ENCODE results near the gene CHURC1. TPM values are rescaled to one million over a fixed set of nuclear protein-coding genes. Genes with fewer than 3 reads are reported as not detected.

The CHURC1 gene
- total and polyA plus RNA-seq, 2 experiments from 2014 or later: 69.1 to 162 TPM

GRCh38 chr14:64950889-64951288 is 36.6 kb downstream of the CHURC1 start:
- 94 to 95% methylated on average over 8 of the region's 8 CpGs for WGBS, 2 experiments (ENCODE audit: low coverage in 1 of 2, low lambda C conversion rate in 2 of 2, missing lambda C conversion rate in 2 of 2)
- H3K4me1 ChIP-seq (ENCODE audit: insufficient read depth): no peaks in the 10 kb centered on the region
- H3K4me2 ChIP-seq (ENCODE audit: unreplicated experiment): no peak overlapping the region
- TF ChIP-seq EZH2 (IDR thresholded peaks at IDR 0.05; ENCODE audit: insufficient read depth, poor library complexity, severe bottlenecking) (no peak), EZH2phosphoT487 (IDR thresholded peaks at IDR 0.05; ENCODE audit: insufficient read depth, low read depth) (no peak)
- no peaks in the 10 kb centered on the region for H3K27me3 ChIP-seq (replicated peaks; ENCODE audit: insufficient read depth)
- H3K9ac ChIP-seq: no peak overlapping the region
- no peak overlapping the region for H2AFZ ChIP-seq
- H3K4me3 ChIP-seq: no peak overlapping the region
- no peaks in the 10 kb centered on the region for H4K20me1 ChIP-seq (ENCODE audit: insufficient read depth)
- DNase-seq: no peak
- no peaks in the 10 kb centered on the region for H3F3A ChIP-seq (ENCODE audit: insufficient read depth)
- no peak overlapping the region for H3K27ac ChIP-seq
- in situ Hi-C loops (cut with MboI): no loop called here
- H3K79me2 ChIP-seq (ENCODE audit: insufficient read depth): no peaks in the 10 kb centered on the region
- no peaks in the 10 kb centered on the region for H3K9me3 ChIP-seq (ENCODE audit: low read depth)
- H3K9me2 ChIP-seq (ENCODE audit: insufficient read depth): no peaks in the 10 kb centered on the region
- H3K36me3 ChIP-seq (ENCODE audit: low read depth): no peaks in the 10 kb centered on the region

- Histone ChIP-seq H3K27me3 (replicated peaks; ENCODE audit: insufficient read depth) (no peaks in the 10 kb centered on the region), H2AFZ (no peak overlapping the region), H3K9me3 (ENCODE audit: low read depth) (no peaks in the 10 kb centered on the region), H4K20me1 (ENCODE audit: insufficient read depth) (no peaks in the 10 kb centered on the region), H3K4me2 (ENCODE audit: unreplicated experiment) (no peak overlapping the region), H3K9ac (no peak overlapping the region), H3K79me2 (ENCODE audit: insufficient read depth) (no peaks in the 10 kb centered on the region), H3K36me3 (ENCODE audit: low read depth) (no peaks in the 10 kb centered on the region), H3K27ac (no peak overlapping the region), H3F3A (ENCODE audit: insufficient read depth) (no peaks in the 10 kb centered on the region), H3K4me3 (no peak overlapping the region), H3K4me1 (ENCODE audit: insufficient read depth) (no peaks in the 10 kb centered on the region), H3K9me2 (ENCODE audit: insufficient read depth) (no peaks in the 10 kb centered on the region)
- 93 to 95% methylated on average over 8 of the region's 8 CpGs for WGBS, 2 experiments (ENCODE audit: low coverage in 1 of 2, low lambda C conversion rate in 2 of 2, missing lambda C conversion rate in 2 of 2)
- TF ChIP-seq EZH2phosphoT487 (IDR thresholded peaks at IDR 0.05; ENCODE audit: insufficient read depth, low read depth) (no peak), EZH2 (IDR thresholded peaks at IDR 0.05; ENCODE audit: insufficient read depth, poor library complexity, severe bottlenecking) (no peak)
- in situ Hi-C loops (cut with MboI): no loop called here
- no peak for DNase-seq
Measured at GRCh38 chr14:64951291-64951690, 37.0 kb downstream of the CHURC1 start.

GRCh38 chr14:64951724-64952123 is 37.5 kb downstream of the CHURC1 start:
- Histone ChIP-seq H3K36me3 (ENCODE audit: low read depth) (no peaks in the 10 kb centered on the region), H3K4me1 (ENCODE audit: insufficient read depth) (no peaks in the 10 kb centered on the region), H3K9ac (no peak overlapping the region), H3K27me3 (replicated peaks; ENCODE audit: insufficient read depth) (no peaks in the 10 kb centered on the region), H3K9me2 (ENCODE audit: insufficient read depth) (no peaks in the 10 kb centered on the region), H3K79me2 (ENCODE audit: insufficient read depth) (no peaks in the 10 kb centered on the region), H3K27ac (no peak overlapping the region), H3K4me2 (ENCODE audit: unreplicated experiment) (no peak overlapping the region), H2AFZ (no peak overlapping the region), H3F3A (ENCODE audit: insufficient read depth) (no peaks in the 10 kb centered on the region), H4K20me1 (ENCODE audit: insufficient read depth) (no peaks in the 10 kb centered on the region), H3K4me3 (no peak overlapping the region), H3K9me3 (ENCODE audit: low read depth) (no peaks in the 10 kb centered on the region)
- no peak for TF ChIP-seq EZH2 (IDR thresholded peaks at IDR 0.05; ENCODE audit: insufficient read depth, poor library complexity, severe bottlenecking)
- TF ChIP-seq EZH2phosphoT487 (IDR thresholded peaks at IDR 0.05; ENCODE audit: insufficient read depth, low read depth): no peak
- in situ Hi-C loops (cut with MboI): no loop called here
- no peak for DNase-seq

DNA sequence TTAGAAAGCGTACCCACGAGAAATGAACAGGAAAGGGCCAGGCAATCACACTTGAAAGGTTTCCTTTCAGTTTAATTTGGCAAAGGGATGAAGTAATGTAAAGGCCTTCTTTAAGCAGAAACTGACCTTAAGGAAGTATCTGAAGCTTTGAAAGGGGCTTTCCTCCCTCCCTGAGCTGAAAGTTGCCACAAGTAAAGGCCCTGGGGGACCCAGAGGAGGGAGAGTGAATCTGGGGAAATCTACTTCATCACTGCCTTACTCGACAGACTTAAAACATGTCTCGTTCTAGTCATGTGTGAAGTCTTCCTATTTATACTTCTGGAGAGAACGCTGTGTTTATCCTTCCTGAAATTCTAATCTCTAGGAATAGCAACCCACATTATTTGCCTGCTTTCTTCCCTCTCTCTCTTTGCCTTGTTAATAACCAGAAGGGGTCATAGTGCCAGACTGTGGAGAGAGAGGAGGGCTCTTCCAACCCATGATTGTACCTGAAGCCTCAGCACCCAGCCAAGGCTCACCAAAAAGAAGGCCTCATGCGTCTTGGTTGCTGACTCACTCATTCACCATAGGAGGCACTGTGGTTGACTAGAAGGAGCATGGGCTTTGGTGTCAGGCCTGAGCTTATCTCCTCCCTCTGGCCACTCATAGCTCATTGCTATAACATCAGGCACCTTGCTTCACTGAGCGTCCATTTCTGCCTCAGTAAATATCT is 38.5 kb downstream of the CHURC1 start:
- in situ Hi-C loops (cut with MboI): no loop called here
- Histone ChIP-seq H3K9me3 (ENCODE audit: low read depth) (no peaks in the 10 kb centered on the region), H3K36me3 (ENCODE audit: low read depth) (no peaks in the 10 kb centered on the region), H3K79me2 (ENCODE audit: insufficient read depth) (no peaks in the 10 kb centered on the region), H3K4me2 (ENCODE audit: unreplicated experiment) (no peak overlapping the region), H3F3A (ENCODE audit: insufficient read depth) (no peaks in the 10 kb centered on the region), H3K27me3 (replicated peaks; ENCODE audit: insufficient read depth) (no peaks in the 10 kb centered on the region), H4K20me1 (ENCODE audit: insufficient read depth) (no peaks in the 10 kb centered on the region), H3K27ac (no peak overlapping the region), H2AFZ (no peak overlapping the region), H3K4me3 (no peak overlapping the region), H3K9me2 (ENCODE audit: insufficient read depth) (no peaks in the 10 kb centered on the region), H3K4me1 (ENCODE audit: insufficient read depth) (no peaks in the 10 kb centered on the region), H3K9ac (no peak overlapping the region)
- WGBS, 2 experiments (ENCODE audit: low coverage in 1 of 2, low lambda C conversion rate in 2 of 2, missing lambda C conversion rate in 2 of 2): 83 to 85% methylated on average over 7 of the region's 7 CpGs
- TF ChIP-seq EZH2 (IDR thresholded peaks at IDR 0.05; ENCODE audit: insufficient read depth, poor library complexity, severe bottlenecking): no peak
- TF ChIP-seq EZH2phosphoT487 (IDR thresholded peaks at IDR 0.05; ENCODE audit: insufficient read depth, low read depth): no peak
- DNase-seq: peak; percentile 21

GRCh38 chr14:64953310-64953654 is 39.0 kb downstream of the CHURC1 start:
- no peaks in the 10 kb centered on the region for H3K27me3 ChIP-seq (replicated peaks; ENCODE audit: insufficient read depth)
- H3K9ac ChIP-seq: no peak overlapping the region
- TF ChIP-seq EZH2 (IDR thresholded peaks at IDR 0.05; ENCODE audit: insufficient read depth, poor library complexity, severe bottlenecking) (no peak), EZH2phosphoT487 (IDR thresholded peaks at IDR 0.05; ENCODE audit: insufficient read depth, low read depth) (no peak)
- no peak overlapping the region for H3K27ac ChIP-seq
- H2AFZ ChIP-seq: no peak overlapping the region
- H3K9me3 ChIP-seq (ENCODE audit: low read depth): no peaks in the 10 kb centered on the region
- H3F3A ChIP-seq (ENCODE audit: insufficient read depth): no peaks in the 10 kb centered on the region
- no peaks in the 10 kb centered on the region for H3K4me1 ChIP-seq (ENCODE audit: insufficient read depth)
- no peaks in the 10 kb centered on the region for H3K36me3 ChIP-seq (ENCODE audit: low read depth)
- H3K4me2 ChIP-seq (ENCODE audit: unreplicated experiment): no peak overlapping the region
- no peak overlapping the region for H3K4me3 ChIP-seq
- in situ Hi-C loops (cut with MboI): no loop called here
- H3K9me2 ChIP-seq (ENCODE audit: insufficient read depth): no peaks in the 10 kb centered on the region
- WGBS, 2 experiments (ENCODE audit: low coverage in 1 of 2, low lambda C conversion rate in 2 of 2, missing lambda C conversion rate in 2 of 2): 57 to 60% methylated on average over 8 of the region's 8 CpGs
- H4K20me1 ChIP-seq (ENCODE audit: insufficient read depth): no peaks in the 10 kb centered on the region
- no peak for DNase-seq
- no peaks in the 10 kb centered on the region for H3K79me2 ChIP-seq (ENCODE audit: insufficient read depth)

All from GM23248 (cell line).